NCI-H2196 treated with DMSO at 0.1 percent for 48 hours (cell line): ENCODE data around the gene ARFGAP1.

Experiments used
- DNase-seq: peaks from one replicate; lab custom pipeline; 2025; ENCODE audit not compliant: unreplicated experiment; lab: John Stamatoyannopoulos, UW

Gene ARFGAP1

GRCh38 chr20:63317601-63318291 lies 45.1 kb downstream of the ARFGAP1 start:
- DNase-seq: no peak

GRCh38 chr20:63318391-63319163 lies 46.0 kb downstream of the ARFGAP1 start:
- no peak for DNase-seq

GRCh38 chr20:63319164-63320040 lies 46.8 kb downstream of the ARFGAP1 start:
- no peak for DNase-seq

DNA sequence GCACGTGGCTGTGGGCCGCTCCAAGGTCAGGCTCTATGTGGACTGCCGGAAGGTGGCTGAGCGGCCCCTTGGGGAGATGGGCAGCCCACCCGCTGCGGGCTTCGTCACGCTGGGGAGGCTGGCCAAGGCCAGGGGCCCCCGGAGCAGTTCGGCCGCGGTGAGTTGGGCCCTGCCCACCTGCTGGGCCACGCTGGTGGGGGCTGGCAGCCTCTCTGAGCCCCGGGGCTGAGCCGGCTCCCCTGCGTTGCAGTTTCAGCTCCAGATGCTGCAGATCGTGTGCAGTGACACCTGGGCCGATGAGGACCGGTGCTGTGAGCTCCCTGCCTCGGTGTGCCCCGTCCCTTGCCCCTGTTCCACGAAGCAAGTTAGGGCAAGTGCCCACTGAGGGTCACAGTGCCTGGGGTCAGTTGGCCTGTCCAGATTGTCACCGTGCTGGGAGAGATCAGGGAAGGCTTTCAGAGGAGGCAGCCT lies 47.5 kb downstream of the ARFGAP1 start:
- DNase-seq: no peak

DNA sequence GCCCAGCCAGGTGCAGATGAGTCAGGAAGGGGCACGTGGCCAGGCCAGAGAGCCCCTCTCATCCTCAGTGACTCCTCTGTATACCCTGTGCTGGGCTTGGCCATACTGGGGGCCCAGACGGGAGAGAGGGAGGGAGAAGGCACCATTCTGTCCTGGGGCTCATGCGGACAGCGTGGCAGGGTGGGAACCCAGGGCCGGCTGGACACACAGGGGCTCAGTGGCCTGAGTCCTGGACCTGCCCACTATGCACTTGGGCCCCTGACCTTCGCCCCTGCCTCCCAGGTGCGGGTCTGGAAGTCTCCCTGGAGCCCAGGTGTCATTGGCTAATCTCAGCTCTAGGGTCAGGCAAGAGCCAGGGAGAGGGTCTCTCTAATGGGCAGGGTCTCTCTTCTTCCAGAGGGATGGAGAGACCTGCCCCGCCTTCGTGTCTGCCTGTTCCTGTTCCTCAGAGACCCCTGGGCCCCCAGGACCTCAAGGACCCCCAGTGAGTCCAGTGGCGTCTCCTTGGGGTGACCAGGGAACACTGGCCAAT lies 48.1 kb downstream of the ARFGAP1 start:
- no peak for DNase-seq

DNA sequence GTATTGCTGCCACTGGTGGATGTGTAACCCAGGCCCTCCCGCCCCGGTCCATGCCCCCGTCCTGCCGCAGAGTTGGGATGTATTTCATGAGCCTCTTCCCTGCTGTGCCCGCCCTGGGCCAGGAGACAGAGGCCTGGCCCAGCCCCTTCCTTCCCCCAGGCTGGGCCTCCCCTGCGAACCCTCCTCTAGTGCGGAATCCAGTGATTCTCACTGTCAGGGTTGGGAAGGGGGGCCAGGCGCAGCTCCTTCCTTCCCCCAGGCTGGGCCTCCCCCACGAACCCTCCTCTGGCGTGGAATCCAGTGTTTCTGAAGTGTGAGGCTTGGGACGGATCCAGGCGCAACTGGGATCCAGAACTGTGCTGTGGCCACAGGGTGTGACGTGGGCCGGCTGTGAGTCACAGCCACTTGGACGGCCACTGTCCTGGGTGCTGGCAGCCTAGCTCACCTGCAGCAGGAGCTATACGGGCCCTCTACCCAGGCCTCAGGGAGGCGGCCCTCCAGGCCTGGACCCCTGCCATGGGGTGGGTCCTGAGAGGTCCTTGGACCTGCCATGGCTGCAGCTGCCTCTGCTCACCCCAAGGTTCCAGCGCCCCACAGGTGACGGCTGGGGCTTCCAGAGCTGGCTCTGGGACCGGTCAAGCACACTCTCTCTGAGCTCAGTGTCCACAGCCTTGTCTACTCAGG lies 48.7 kb downstream of the ARFGAP1 start:
- DNase-seq: no peak

DNA sequence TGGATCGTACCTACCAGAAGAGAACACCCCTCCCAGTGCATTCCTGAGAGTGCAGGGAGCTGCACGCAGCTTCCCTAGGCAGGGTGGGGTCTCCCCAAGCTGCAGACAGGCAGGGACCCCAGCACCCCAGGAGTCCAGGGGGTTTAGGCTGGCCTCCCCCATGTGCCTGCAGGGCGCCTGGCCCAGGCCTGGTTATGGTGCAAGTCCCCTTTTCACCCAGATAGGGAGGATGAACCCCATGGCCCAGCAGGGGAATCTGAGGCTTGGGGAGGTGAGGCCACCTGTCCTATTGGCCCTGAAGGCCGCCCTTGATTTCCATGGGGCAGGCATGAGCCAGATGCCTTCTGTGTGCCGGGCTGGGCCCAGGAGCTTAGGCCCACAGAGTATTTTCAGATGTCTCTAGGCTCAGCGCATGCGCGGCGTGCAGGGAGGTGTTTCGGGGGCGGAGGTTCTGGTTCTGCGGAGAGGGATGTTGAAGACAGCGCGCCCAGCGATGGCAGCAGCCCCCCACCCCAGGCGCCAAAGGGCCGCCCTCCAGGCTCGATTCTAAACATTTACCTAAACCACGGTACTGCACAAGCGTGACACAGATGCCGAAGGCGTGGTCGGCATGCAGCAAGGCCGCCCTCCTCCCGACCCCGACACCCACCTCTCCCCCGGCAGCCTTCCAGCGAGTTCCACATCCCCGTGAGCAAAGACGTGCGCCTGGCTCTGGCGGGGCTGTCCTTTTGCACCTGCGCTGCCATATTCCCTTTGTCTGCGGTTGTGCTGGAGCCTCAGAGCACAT lies 49.7 kb downstream of the ARFGAP1 start:
- no peak for DNase-seq

GRCh38 chr20:63322933-63323273 lies 50.3 kb downstream of the ARFGAP1 start:
- no peak for DNase-seq

- no peak for DNase-seq
These were observed 50.9 kb downstream of the ARFGAP1 start for GRCh38 chr20:63323357-63323981.

- DNase-seq: no peak
These were observed 52.4 kb downstream of the ARFGAP1 start for GRCh38 chr20:63325021-63325471.

DNA sequence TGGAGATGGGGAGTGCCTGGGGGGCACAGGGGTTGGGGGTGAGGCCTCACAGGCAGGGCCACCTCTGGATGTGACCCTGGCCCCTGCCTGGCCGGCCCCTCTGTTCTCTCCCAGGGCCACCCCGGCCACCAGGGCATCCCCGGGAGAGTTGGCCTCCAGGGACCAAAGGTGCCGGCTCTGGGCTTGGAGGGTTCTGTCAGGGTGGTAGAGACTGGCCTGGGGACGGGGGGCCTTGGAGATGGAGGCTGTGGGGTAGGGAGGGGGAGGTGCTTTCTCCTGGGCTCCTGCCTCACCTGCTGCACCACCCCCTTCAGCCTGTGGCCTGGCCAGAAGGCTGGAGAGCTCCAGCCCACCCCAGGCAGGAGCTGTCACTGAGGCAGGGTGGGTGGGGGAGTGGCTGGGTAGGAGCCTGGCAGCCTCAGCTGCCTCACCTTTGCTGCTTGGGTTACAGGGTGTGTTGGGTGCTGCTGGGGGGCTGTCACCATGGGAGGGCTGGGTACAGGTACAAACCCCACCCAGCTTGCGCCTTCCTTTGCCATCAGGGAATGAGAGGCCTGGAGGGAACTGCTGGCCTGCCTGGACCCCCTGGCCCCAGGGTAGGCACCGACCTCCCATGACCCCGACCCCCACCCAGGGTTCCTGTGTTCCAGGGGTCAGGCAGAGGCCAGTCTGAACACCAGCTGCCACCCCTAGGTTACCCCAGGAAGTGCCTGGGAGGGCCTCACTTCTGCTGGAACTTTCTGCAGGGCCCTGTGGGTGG lies 53.1 kb downstream of the ARFGAP1 start:
- no peak for DNase-seq

- no peak for DNase-seq
These were observed 54.0 kb downstream of the ARFGAP1 start for GRCh38 chr20:63326314-63327230.

DNA sequence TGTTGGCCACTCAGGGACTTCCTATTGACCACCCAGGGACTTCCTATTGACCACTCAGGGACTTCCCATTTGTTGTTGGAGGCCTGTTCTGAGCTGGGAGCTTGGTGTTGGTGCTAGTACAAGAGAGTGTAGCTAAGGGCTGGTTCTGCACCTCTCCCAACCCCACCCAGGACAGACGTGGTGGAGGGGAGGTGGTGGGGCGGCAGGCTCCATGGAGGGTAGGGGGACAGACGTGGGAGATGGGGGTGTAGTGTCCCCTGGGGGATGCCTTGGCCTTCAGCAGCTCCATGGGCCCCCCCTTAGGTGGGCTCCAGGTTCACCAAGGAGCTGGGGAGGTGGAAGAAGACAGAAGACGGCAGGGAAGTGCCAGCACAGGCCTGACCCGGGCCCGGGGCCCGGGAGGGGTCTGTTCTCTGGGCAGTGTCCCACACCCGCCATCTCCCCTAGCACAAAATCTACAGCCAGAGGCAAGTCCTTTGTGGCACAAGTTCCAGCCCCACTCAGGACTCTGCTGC lies 54.7 kb downstream of the ARFGAP1 start:
- DNase-seq: no peak

DNA sequence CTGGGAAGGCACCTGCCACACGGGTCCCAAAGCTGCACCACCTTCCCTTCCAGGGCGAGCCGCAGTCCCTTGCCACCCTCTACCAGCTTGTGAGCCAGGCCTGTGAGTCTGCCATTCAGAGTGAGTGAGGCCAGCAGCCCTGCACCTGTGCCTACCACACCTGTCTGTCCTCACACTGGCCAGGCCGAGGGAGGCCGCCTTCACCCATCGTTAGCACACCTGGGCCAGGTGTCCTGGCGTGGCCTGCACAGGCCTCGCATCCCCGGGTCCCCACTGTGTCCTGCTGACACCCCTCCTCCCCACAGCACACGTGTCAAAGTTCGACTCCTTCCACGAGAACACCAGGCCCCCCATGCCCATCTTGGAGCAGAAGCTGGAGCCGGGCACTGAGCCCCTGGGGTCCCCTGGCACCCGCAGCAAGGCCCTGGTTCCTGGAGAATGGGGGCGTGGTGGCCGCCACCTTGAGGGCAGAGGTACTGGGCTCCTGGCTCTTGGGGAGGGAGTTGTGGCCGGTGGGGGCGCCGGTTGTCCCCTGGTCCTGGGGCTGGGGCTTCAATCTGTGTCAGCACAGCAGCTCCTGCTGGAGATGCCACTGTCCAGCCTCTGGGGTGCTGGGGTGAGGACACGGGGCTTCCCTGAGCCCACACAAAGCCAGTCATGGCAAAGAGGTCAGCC lies 55.5 kb downstream of the ARFGAP1 start:
- DNase-seq: no peak

DNA sequence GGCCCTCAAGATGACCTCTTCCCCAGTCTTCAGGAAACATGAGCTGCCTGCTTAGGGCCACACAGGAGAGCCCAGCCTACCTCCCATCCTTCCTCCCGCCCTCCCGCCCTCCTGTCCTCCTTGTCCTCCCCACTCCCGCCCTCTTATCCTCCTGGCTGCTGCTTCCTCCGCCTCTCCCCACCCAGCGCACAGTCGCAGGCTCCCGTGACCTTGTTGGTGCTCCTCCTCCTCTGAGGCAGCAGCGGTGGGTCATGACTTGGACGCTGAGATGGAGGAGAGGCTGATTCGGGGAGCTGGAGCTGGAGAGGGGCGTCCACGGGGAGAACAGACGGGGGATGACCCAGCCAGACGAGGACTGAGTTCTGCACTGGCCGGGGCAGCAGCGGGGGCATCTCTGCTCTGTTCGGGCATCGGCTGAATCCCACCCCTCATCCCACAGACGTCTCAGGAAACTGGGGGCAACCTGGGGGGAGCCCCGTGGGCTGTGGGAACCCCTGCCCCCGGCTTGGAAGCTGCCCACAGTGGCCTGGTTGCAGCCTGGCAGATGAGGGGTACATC lies 56.2 kb downstream of the ARFGAP1 start:
- DNase-seq: no peak

GRCh38 chr20:63329331-63330083 lies 56.9 kb downstream of the ARFGAP1 start:
- no peak for DNase-seq
